H54 (cell line): ENCODE measurements around the gene GH2.

ENCODE experiments used
- DNase-seq: peaks from one replicate; pipeline ENCODE4 v3.0.0; 2011; ENCODE audit warnings: low spot score, mixed read lengths; ENCODE audit not compliant: insufficient read length
- FAIRE-seq: peaks from 3 replicates; lab custom pipeline; 2011; peaks lifted over from hg19 to GRCh38; lab: Jason Lieb, UNC
- POLR2A ChIP-seq: IDR thresholded peaks from 2 replicates; pipeline ENCODE4 v1.6.1; 2011; ENCODE audit warnings: low read depth, mild to moderate bottlenecking, low read length

GH2 gene

GRCh38 chr17:63831505-63831904, 50.2 kb downstream of the GH2 start:
- DNase-seq: no peak
- FAIRE-seq: no peak
- TF ChIP-seq POLR2A: no peak

DNA sequence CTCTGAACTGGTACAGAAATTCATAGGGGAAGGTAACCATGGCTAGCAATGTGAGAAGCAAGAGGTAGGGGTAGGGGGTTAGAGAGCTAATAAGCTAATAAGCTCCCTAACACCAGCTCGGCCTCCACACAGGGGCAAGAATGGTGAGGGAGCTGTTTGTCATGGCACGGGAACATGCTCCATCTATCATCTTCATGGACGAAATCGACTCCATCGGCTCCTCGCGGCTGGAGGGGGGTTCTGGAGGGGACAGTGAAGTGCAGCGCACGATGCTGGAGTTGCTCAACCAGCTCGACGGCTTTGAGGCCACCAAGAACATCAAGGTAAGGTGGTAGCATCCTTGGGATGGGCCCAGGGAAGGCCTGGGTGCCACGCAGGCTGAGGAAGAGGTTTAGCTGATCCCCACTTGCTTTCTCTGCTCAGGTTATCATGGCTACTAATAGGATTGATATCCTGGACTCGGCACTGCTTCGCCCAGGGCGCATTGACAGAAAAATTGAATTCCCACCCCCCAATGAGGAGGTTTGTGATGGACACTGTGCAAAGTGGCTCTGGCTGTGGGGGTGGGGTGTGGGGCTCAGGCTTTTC, 50.7 kb downstream of the GH2 start:
- no peak for DNase-seq
- TF ChIP-seq POLR2A: no peak

GRCh38 chr17:63830278-63830677, 51.5 kb downstream of the GH2 start:
- no peak for DNase-seq
- FAIRE-seq: no peak
- no peak for TF ChIP-seq POLR2A

More for the DNA sequence above, 50.7 kb downstream of the GH2 start:
- no peak for FAIRE-seq
